ENCODE results near the gene PRR35. TPM values are rescaled to one million over a fixed set of nuclear protein-coding genes. Genes with fewer than 3 reads are reported as not detected.

The PRR35 gene
- not detected in 2 replicates for total RNA-seq (2014; rRNA removed; shearing (Covaris generic))

DNA sequence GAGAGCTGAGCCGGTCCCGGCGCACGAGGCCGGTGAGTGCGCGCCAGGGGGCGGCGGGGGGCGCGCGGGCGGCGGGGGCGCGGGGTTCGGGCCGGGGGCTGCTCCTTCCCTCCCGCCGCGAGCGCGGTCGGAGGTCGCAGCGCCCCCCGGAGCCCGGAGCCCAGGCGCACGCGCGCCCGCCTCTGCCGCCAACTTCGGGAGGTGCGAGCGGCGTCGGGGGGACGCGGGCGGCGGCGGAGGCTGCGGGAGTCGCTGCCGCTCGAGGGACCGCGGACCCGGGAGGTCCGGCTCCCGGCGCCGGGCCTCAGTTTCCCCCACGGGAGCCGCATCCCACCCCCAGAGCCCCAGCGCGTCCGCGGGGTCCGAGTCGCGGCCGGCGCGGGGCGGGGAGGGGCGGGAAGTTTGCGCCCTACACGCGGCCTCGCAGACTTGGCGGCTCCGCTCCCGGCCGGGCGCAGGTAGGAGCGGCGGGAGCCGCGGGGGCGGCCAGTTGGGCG, at the start of gene PRR35:
Gene PRR35, plus strand, starts transcription at position 191 of the 497 bp plus-strand sequence. CDS start 2,901 bp downstream, outside the sequence.
- DNase-seq: no peak
- H3K9me3 ChIP-seq (replicated peaks): no peaks in the 10 kb centered on the region
- H3K27me3 ChIP-seq: peaks cover 57% of the 10 kb centered on the region
- H3K27ac ChIP-seq: no peak within 1 kb of the TSS
- no peak within 1 kb of the TSS for H3K4me3 ChIP-seq
- H3K36me3 ChIP-seq: no peaks in the 10 kb centered on the region
- peaks cover 13% of the 10 kb centered on the region for H3K4me1 ChIP-seq

DNA sequence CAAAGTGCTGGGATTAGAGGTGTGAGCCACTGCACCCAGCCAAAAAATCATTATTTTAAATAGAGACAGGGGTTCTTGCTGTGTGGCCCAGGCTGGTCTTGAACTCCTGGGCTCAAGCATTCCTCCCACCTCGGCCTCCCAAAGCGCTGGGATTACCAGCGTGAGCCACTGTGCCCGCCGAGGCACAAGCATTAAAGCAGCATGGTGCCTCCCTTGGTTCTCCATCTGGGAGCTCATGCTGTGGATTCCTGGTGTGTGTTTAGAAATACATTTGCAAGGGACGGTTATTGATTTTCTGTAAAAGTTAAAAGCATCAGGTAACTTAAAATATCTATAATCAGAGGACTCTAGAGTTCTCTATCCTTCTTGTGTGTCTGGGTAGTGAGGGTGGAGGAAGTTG, 47.4 kb upstream of the PRR35 start:
- Histone ChIP-seq H3K4me3 (no peak overlapping the region), H3K4me1 (no peaks in the 10 kb centered on the region), H3K27me3 (no peaks in the 10 kb centered on the region), H3K36me3 (peaks cover 11% of the 10 kb centered on the region; the same call in 1 of the 2 replicates), H3K27ac (no peak overlapping the region), H3K9me3 (replicated peaks) (no peaks in the 10 kb centered on the region)
- DNase-seq: no peak

DNA sequence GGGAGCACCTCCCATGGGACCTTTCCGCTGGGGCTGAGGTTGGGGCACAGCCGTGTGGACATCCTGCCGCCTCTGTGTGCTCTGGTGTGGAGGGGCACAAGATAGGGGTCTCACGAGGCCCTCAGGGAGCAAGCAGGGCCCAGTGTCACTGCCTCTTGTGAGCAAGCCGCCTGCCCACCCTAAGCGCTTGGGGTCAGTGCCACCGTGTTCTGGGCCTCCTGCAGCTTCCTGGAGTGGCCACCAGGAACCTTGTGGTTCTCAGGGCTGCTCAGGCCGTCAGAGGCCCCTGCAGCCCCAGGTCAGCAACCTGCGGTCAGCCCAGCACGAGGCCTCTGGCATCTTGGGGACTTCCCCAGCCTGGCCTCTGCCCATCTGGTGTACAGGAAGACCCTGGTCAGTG, 46.2 kb upstream of the PRR35 start:
- Histone ChIP-seq H3K4me1 (no peaks in the 10 kb centered on the region), H3K27ac (no peak overlapping the region), H3K9me3 (replicated peaks) (no peaks in the 10 kb centered on the region), H3K4me3 (no peak overlapping the region), H3K36me3 (peaks cover 11% of the 10 kb centered on the region; the same call in 1 of the 2 replicates), H3K27me3 (no peaks in the 10 kb centered on the region)
- DNase-seq: no peak

DNA sequence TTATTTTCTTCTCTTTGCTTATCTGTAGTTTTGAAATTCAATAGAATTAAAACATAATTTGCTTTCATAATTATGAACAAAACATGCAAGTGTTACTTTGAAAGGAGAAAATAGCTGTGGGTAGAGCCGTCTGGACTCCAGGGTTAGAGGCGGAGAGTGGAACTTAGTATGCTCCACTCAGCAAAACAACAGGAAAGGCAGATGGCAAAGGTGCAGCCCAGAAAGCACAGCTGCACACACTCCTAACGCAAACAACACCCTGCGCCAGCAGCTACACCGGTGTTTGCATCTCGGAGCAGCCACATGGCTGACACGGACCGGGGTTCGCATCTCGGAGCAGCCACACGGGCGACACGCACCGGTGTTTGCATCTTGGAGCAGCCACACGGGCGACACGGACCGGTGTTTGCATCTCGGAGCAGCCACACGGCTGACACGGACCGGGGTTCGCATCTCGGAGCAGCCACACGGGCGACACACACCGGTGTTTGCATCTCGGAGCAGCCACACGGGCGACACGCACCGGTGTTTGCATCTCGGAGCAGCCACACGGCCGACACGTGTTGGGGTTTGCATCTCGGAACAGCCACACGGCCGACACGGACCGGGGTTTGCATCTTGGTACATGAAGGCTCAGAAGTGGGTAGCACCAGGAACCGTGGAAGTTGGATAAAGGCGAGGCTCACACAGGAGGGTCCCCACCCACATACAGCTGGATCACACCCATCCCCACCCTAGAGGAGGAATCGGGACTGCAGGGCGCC, 44.8 kb upstream of the PRR35 start:
- no peak for DNase-seq
- Histone ChIP-seq H3K9me3 (replicated peaks) (no peaks in the 10 kb centered on the region), H3K4me3 (no peak overlapping the region), H3K27me3 (no peaks in the 10 kb centered on the region), H3K4me1 (no peaks in the 10 kb centered on the region), H3K36me3 (peaks cover 11% of the 10 kb centered on the region; the same call in 1 of the 2 replicates), H3K27ac (no peak overlapping the region)

DNA sequence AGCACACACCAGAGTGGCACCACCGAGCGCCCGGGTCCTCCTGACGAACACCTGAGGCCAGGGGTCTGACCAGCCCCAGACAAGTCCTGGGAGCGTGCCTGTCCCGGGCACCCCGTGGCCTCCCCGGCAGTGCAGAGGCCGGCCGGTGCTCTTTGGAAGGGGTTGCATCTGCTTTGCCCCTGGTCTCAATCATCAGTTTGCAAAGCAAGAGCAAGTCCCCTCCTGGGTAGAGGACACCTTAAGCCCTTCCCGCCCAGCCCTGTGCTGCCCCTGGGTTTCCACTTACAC, 44.3 kb upstream of the PRR35 start:
- no peak overlapping the region for H3K4me3 ChIP-seq
- H3K27me3 ChIP-seq: no peaks in the 10 kb centered on the region
- peaks cover 12% of the 10 kb centered on the region; the same call in 1 of the 2 replicates for H3K36me3 ChIP-seq
- no peaks in the 10 kb centered on the region for H3K4me1 ChIP-seq
- H3K9me3 ChIP-seq (replicated peaks): no peaks in the 10 kb centered on the region
- H3K27ac ChIP-seq: no peak overlapping the region
- no peak for DNase-seq

DNA sequence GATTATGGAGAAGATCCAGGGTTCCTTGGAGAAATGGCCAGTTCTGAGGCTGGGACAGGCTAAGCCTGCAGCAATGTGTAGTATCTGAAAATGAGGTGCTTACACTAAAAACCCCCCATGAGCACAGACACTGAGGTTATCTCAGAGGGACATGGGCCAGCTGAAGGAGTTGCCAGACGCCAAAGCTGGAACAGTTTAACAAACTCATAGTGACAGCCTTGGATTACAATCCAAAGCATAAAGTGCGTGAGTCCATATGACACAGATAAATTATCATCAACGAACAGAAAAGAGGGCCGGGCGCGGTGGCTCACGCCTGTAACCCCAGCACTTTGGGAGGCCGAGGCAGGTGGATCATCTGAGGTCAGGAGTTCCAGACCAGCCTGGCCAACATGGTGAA, 43.9 kb upstream of the PRR35 start:
- Histone ChIP-seq H3K4me1 (no peaks in the 10 kb centered on the region), H3K27me3 (no peaks in the 10 kb centered on the region), H3K36me3 (peaks cover 14% of the 10 kb centered on the region; the same call in 1 of the 2 replicates), H3K4me3 (no peak overlapping the region), H3K27ac (no peak overlapping the region), H3K9me3 (replicated peaks) (no peaks in the 10 kb centered on the region)
- no peak for DNase-seq

DNA sequence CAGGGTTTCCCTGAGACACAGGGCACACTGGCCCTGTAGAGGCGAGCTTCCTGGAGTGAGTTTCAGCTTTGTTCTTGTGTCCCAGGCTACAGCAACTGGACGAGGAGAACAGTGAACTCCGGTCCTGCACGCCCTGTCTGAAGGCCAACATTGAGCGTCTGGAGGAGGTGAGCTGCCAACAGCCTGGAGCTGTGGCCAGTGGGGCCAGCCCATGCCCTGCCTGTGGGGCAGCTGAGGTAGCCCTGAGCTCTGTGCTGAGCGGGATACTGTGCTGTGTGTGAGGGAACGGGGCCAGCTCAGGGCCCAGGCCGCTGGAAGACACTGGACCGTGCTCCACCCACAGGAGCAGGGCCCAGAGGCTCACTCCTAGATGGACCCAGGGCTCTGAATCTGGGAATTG, 41.3 kb upstream of the PRR35 start:
- Histone ChIP-seq H3K36me3 (peaks cover 14% of the 10 kb centered on the region; the same call in 1 of the 2 replicates), H3K27me3 (no peaks in the 10 kb centered on the region), H3K4me3 (no peak overlapping the region), H3K9me3 (replicated peaks) (no peaks in the 10 kb centered on the region), H3K27ac (no peak overlapping the region), H3K4me1 (no peaks in the 10 kb centered on the region)
- no peak for DNase-seq

DNA sequence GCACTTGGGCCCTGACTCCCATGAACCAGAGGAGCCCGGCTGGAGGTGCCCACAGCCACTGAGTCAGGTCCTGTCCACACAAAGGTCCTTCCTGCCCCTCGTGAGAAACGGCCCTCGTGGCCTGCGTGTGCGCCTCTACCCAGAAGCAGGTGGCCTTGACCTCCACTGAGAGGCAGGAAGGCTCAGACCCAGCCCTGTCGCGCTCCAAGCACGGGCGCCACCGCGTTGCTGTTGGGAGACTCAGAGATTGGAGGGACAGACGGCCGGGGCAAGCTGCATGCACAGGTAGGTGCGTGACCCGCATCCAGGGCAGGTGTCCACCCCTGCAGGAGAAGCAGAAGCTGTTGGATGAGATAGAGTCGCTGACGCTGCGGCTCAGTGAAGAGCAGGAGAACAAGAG, 40.8 kb upstream of the PRR35 start:
- no peak overlapping the region for H3K4me3 ChIP-seq
- H3K27ac ChIP-seq: no peak overlapping the region
- no peaks in the 10 kb centered on the region for H3K9me3 ChIP-seq (replicated peaks)
- peaks cover 14% of the 10 kb centered on the region; the same call in 1 of the 2 replicates for H3K36me3 ChIP-seq
- no peak for DNase-seq
- no peaks in the 10 kb centered on the region for H3K4me1 ChIP-seq
- H3K27me3 ChIP-seq: no peaks in the 10 kb centered on the region

DNA sequence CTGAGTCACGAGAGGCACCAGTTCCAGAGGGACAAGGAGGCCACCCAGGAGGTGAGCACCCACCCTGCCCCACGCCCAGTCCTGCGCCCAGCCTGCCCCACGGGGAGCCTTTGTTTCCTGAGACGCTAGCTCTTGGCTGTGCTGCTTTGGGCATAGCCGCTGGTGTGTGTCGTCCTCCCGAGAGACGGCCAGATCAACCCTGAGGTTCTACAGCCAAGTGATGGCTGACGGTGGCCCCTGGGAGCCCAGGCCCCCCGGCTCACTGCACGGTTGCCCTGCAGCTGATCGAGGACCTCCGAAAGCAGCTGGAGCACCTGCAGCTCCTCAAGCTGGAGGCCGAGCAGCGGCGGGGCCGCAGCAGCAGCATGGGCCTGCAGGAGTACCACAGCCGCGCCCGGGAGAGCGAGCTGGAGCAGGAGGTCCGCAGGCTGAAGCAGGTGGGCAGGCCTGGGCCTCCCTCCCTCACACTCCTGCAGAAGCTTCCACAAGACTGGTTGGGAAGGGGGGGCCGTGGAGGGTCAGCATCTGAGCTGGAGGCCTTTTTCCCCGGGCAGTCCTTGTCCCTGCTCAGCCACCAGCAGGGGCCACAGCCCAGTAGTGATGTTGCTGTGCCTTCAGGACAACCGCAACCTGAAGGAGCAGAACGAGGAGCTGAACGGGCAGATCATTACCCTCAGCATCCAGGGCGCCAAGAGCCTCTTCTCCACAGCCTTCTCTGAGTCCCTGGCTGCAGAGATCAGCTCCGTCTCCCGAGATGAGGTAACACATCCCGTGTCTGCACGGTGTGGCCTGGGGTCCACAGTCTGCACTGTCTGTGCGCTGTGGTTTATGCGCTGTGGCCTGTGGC, 40.1 kb upstream of the PRR35 start:
- peaks cover 14% of the 10 kb centered on the region; the same call in 1 of the 2 replicates for H3K36me3 ChIP-seq
- DNase-seq: no peak
- H3K9me3 ChIP-seq (replicated peaks): no peaks in the 10 kb centered on the region

DNA sequence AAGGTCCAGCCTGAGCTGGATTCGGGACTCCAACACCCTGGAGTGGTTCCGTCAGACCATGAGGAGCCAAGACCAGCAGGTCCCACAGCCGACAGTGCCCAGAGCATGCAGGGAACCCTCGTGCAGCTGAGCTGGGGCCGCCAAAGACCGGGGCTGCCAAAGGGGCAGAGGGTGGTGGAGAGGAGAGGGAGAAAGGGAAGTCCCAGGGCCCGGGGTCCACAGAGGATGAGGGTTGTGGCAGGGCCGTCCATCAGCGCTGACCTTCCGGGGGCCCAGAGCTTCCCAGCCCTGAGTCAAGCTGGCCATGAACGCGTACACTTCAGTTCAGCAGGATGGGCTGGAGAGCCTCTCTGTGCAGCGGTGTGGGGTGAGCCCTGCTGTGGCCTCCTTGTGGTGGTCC, 39.3 kb upstream of the PRR35 start:
- H3K4me3 ChIP-seq: no peak overlapping the region
- no peak for DNase-seq
- H3K27me3 ChIP-seq: no peaks in the 10 kb centered on the region
- peaks cover 2% of the 10 kb centered on the region; the same call in 1 of the 2 replicates for H3K4me1 ChIP-seq
- H3K27ac ChIP-seq: no peak overlapping the region
- H3K9me3 ChIP-seq (replicated peaks): no peaks in the 10 kb centered on the region
- peaks cover 13% of the 10 kb centered on the region; the same call in 1 of the 2 replicates for H3K36me3 ChIP-seq

More for the DNA sequence above, 40.1 kb upstream of the PRR35 start:
- Histone ChIP-seq H3K27ac (no peak overlapping the region), H3K27me3 (no peaks in the 10 kb centered on the region), H3K4me3 (no peak overlapping the region), H3K4me1 (no peaks in the 10 kb centered on the region)

DNA sequence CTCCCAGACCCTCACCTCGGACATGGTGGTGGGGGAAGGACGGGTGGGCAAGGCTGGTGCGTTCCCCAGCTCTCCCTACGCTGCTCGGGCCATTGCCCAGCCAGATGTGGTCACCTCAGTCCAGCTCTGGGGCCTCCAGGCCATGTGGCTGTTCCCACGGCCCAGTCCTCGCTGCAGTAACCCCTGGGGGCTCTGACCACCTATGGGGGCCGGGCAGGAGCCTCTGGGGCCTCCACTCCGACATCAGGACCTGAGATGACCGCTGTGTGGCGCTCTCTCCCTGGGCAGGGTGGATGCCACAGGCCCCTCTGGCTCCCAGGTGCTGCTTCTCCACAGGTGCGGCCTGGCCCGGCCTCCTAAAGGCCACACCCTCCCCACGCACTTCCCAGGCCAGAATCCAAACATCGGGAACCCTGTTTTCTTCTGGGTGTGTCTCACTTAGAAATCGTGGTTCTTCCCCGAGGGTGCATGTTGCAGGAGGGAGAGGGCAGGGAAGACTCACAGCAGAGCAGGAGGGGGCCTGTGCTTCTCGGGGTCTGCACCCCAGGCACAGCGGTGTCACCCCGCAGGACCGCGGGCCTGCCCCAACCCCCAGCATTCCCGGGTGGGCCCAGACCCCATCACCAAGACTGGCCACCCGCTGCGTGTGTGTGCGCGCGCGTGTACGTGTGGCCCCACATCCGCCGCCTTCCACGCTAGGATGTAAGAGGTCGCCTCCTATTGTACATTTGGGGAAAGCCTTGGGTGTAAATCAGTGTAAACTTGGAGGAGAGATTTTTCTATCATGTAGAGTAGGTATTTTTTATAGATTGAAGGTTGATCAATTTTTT, 38.6 kb upstream of the PRR35 start:
- no peaks in the 10 kb centered on the region for H3K27me3 ChIP-seq
- peaks cover 5% of the 10 kb centered on the region; the same call in 1 of the 2 replicates for H3K4me1 ChIP-seq
- H3K27ac ChIP-seq: no peak overlapping the region
- H3K9me3 ChIP-seq (replicated peaks): no peaks in the 10 kb centered on the region
- DNase-seq: no peak
- H3K36me3 ChIP-seq: peaks cover 7% of the 10 kb centered on the region; the same call in 1 of the 2 replicates
- no peak overlapping the region for H3K4me3 ChIP-seq

DNA sequence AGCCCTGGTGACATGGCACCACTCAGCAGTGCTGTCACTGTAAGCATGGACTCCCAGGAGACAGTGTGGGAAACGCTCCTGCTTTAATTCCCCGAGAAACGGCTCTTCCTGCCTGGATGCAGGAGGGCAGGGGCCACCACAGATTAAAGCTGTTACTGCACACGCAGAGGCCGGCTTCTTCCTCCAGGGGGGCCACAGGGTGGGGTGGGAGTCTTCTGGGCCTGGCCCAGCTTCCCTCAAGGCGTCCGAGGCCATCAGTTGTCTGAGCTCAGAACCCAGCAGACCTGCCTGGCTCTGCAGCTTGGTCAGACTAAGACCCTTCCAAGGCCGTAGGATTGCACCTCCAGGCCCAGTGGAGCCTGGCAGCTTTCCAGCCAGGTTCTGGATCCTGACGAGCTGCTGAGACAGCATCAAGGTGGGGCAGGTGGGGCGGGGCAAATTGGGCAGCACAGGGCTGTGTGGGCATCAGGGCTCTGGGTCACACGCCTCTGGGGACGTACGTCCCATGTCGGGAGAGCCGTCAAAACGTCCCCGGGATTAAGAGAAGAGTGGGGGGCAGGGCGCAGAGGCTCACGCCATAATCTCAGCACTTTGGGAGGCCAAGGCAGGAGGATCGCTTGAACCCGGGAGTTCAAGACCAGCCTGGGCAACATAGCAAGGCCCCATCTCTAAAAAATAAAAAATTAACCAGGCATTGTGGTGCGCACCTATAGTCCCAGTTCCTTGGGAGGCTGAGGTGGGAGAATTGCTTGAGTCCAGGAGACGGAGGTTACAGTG, 37.7 kb upstream of the PRR35 start:
- 0 out of 2 replicates have a peak, but pooled peaks cover 5% of the 10 kb centered on the region for H3K36me3 ChIP-seq
- DNase-seq: no peak
- H3K4me1 ChIP-seq: peaks cover 5% of the 10 kb centered on the region; the same call in 1 of the 2 replicates
- no peak overlapping the region for H3K4me3 ChIP-seq
- H3K27me3 ChIP-seq: no peaks in the 10 kb centered on the region
- H3K9me3 ChIP-seq (replicated peaks): no peaks in the 10 kb centered on the region
- no peak overlapping the region for H3K27ac ChIP-seq

DNA sequence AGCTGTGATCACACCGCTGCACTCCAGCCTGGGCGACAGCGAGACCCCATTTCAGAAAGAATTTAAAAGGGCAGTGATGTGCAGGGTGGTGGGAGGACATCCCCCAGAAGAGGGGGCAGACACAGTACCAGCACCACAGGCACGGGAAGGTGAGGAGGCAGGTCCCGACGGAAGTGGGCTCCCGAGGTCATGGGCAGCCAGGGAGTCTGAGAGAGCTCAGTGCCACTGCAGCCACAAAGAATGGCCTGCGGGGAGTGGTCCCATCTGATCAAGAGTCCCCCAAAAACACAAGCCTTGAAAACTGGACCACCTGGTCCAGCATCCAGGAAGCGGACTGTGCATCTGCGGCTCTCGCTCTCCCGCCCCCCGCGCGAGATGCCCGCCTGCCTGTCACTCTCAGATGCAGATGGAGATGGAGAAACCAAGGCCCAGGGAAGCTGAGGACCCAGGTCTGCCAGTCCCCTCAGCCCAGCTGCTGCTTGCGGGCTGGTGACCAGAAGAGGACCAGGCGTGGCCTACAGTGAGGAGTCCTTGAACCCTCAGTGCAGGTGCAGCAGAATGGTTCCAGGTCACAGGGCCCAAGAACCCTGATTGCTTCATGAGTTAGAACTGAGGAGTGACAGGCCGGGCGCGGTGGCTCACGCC, 37.0 kb upstream of the PRR35 start:
- no peaks in the 10 kb centered on the region for H3K9me3 ChIP-seq (replicated peaks)
- DNase-seq: no peak
- no peaks in the 10 kb centered on the region for H3K27me3 ChIP-seq
- H3K4me1 ChIP-seq: peaks cover 5% of the 10 kb centered on the region; the same call in 1 of the 2 replicates
- H3K27ac ChIP-seq: no peak overlapping the region
- H3K36me3 ChIP-seq: 0 out of 2 replicates have a peak, but pooled peaks cover 5% of the 10 kb centered on the region
- H3K4me3 ChIP-seq: no peak overlapping the region

Data from SJCRH30 (cell line).